ENCODE data around the gene STAMBPL1.

STAMBPL1 gene

DNA sequence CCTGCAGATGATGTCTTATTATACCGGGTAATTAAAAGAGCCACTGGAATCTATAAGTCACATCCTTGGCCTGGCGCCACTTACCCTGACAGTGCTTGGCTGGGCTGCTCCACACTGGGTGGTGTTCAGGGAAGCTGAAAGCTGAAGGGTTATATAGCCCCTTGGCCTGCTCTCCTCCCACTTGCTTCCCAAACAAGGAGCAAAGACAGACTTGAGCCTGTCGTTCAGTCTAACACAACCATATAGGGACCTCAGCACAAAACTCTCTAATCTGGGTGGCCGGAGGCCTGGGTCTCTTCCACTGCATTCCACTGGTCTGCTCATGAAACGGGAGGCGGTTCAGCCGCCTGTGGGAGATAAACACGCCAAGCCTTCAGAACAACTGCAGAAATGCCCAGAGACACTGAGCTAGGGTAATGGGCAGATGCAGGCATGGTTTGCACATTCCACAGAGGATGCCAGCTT lies 72.6 kb downstream of the STAMBPL1 start, which contains the start of gene ACTA2:
TSS of gene ACTA2 (minus strand) at position 127 of the 465 bp plus-strand sequence. CDS start 3,843 bp downstream, outside the sequence.
- DNase-seq (ENCODE audit: low spot score) = peak; percentile 65

DNA sequence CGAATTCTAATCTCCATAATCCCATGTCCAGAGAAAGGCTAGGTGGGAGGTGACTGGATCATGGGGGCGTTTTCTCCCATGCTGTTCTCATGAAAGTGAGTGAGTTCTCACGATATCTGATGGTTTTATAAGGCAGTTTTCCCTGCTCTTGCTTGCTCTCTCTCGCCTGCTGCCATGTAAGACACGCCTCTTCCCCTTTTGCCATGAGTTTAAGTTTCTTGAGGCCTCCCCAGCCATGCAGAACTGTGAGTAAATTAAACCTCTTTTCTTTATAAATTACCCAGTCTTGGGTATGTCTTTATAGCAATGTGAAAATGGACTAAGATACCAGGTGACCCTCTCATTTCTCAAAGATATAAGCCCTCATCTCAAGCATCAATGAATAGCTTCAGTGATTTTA lies 73.6 kb downstream of the STAMBPL1 start:
- DNase-seq (ENCODE audit: low spot score) = no peak

DNA sequence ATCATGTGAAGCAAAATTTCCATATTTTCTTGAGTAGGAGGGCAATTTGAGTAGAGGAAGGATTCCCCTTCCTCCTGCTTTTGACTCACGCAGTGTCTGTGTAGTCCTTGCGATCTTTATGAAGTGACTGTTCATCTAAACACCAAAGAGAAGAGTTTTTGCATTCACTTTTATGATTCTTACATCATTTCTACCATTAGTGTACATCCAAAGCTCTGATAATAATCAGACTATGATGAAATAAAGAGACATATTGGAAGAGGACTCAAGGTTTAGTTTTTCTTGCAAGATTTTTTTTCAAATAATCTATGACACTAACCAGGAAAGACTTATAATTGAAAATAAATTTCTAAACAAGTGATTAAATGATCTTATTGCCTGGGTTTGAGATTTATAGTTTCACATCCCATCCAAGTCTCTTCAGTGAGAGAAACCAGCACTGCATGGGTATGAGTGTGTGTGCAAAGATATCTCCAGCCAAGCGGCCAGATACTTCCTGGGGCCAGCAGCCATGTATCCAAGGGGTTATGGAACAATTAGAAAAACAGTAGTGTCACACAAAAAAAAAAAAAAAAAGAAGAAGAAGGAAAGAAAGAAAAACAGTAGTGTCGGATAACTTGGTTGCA lies 74.5 kb downstream of the STAMBPL1 start:
- DNase-seq (ENCODE audit: low spot score) = no peak

DNA sequence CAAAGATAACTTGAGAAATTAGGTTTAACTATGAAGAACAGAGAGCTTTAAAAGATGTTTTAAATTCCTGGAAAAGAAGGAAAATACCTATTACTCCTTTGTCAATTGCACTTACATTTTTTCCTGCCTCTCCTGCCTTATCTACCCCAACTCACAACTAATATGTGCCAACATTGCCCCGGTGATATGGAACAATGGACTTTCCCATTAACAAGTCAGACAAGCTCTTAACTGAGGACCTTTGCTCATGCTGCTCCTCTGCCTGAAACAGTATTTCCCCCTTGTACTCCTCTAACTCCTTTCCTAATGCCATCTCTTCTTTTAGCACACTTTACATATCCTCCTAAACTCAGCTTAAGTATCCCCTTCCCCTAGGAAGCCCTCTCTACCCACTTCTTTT lies 77.3 kb downstream of the STAMBPL1 start:
- DNase-seq (ENCODE audit: low spot score) = no peak

DNA sequence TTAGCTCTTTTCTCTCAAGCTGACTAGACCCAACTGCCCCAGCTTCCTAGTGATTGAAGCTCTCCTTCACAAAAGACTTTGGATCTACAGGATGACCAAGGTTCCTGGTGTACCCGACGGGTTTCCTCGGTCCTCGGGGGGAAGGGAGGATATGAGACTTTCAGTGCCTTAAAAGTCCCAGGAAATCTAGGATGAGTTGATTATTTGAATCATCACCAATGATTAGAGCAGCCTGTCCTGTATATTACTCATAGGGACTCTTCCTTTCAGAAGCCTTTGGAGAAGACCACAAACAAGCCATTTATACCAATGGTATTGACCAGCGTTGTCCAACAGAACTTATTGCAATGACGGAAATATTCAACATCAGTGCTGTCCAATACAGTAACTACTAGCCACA lies 78.7 kb downstream of the STAMBPL1 start:
- peak; percentile 21 for DNase-seq (ENCODE audit: low spot score)

DNA sequence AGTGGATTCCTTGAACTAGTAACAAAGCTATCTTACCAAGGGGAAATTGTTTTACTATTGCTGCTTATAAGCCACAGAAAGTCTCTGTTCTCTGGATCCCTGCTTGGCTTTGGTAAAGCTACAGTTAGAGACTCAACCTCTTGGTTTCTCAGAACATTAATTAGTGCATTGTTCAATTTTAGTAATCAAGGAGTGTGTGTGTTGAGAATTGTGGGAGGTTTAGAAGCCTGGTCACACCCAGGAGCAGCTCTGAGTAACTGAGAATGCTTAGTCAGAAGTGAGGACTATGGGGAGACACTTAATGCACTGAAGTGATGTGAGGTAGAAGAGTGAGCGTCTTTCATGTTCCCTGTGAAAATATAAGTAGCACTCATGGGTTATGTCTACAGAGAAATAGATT lies 80.8 kb downstream of the STAMBPL1 start:
- no peak for DNase-seq (ENCODE audit: low spot score)

DNA sequence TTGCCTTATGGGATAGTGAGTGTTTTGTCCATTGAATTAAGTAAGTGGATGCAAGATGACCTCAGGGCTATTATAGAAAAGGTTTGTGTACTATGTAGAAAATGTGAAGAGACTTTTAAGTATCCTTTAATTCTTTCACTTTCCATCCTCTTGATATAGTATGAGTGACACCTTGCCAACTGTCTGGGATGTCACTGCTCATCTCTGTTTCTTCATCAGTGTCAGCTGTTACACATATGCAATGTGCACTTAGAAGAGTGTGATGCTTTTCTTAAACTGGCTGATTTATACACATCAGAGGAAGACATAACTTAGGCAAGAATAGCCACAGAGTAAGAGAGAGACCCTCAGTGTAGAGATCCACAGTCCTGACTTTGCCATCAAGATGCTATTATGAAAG lies 81.2 kb downstream of the STAMBPL1 start:
- no peak for DNase-seq (ENCODE audit: low spot score)

DNA sequence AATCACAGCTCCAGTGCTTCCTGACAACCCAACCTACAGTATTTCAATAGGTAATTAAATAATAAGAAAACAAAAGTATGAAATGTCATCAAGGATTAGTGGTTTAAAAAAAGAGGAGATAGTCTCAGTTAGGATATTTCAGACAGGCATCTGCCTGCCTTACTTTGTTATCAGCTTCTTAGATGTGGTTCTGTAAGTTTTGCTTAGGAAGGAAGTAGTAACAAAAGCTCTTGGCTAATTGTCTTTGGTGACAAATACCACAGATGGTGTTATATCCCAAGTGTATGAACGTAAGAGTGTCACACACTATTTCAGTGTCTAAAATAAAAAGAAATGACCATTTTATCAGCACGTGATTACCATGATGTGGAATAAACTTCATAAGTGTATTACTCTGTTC lies 82.3 kb downstream of the STAMBPL1 start:
- no peak for DNase-seq (ENCODE audit: low spot score)

DNA sequence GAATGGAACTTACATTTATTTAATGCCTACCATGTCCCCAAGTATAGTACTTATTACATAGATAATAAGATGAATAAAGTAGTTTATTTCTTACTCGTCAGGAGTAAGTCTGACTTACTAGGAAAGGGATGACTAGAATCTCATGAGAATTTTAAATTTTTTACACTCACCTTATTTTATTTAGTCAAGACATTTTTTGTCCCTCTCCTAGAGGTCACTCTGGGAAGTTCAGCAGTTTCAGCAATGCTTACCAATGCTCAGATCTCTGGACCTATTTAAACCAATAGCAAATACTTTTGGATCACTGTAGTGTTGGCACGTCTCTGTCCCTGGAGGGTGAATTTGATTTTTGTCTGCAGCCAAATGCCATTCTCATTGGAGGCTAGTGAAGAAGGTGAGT lies 83.3 kb downstream of the STAMBPL1 start:
- DNase-seq (ENCODE audit: low spot score) = no peak

DNA sequence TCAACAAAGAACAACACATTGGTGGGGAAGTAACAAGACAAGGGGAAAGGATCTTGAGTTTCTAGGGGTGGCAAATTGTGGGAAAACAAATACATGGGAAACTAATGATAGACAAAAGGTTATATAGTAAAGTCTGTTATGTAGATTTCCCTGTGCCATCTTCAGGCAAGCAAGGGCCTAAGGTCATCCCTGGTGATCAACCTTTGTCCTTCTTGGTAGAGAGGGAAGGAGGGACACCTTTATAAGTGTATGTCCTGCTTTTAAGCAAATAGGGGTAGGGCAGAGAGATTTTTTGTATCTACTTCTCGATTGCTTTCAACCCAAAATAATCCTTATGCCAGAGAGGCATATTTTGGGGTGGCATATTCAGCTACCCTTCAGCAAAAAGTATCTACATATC lies 84.3 kb downstream of the STAMBPL1 start:
- DNase-seq (ENCODE audit: low spot score) = no peak

DNA sequence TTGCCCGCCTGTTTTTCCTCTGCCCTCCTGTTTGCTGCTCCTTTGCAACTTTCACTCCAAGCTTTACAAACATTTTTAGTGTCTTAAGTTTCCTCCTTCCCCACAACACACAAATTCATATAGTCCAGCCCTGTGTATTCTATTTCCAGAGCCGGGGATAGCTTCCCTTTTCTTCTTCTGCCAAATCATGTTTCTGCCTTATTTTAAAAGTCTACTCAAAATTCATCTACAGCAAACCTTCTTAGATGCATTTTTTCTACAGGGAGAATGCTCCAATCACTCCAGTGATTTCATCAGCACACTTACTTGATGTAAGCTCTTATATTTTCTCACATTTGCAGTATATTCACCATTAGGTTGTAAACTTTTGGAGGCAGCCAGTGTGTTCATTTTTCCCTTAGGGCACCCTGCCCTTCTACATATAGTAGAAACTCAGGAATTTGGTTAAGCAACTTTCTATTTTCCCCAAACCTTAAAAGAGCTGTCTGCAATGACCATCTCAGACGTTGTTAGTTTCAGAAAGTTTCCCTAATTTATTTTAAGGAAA lies 84.9 kb downstream of the STAMBPL1 start:
- no peak for DNase-seq (ENCODE audit: low spot score)

DNA sequence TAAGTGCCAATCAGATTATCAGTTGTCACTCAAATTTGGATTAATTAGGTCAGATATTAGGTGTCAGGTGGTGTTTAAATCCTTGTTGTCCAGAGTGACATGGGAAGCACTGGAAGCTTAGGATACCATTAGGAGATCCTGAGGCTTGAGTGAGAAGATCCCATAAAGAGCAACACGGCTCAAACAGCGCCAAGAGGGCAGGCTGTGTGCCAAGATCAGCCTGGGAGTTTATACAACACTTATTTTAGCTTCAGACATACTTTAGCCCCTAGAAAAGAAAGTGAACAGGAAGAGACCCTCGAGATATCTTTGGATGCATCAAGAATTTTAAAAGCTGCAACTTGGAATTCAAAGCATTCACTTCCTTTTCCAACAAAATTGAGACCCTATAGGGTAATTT lies 86.8 kb downstream of the STAMBPL1 start:
- DNase-seq (ENCODE audit: low spot score) = no peak

DNA sequence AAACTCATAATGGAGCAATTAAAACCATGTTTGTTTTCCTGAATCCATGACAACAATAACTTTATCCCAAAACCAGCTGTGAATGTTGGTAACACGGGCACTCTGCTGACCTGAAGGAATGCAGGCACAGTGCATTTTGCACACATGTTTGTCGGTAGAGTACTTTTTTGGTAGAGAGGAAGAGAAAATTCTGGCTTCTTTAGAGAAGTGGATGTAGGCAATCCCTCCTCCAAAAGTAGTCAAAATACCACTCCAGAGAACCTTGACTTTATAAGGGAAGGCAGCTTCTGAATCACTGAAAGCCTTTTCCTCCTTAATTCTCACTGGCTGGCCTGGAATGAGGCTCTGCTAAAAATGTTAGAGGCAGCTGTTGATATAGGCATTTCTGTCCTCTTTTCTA lies 88.3 kb downstream of the STAMBPL1 start:
- peak; percentile 22 for DNase-seq (ENCODE audit: low spot score)

DNA sequence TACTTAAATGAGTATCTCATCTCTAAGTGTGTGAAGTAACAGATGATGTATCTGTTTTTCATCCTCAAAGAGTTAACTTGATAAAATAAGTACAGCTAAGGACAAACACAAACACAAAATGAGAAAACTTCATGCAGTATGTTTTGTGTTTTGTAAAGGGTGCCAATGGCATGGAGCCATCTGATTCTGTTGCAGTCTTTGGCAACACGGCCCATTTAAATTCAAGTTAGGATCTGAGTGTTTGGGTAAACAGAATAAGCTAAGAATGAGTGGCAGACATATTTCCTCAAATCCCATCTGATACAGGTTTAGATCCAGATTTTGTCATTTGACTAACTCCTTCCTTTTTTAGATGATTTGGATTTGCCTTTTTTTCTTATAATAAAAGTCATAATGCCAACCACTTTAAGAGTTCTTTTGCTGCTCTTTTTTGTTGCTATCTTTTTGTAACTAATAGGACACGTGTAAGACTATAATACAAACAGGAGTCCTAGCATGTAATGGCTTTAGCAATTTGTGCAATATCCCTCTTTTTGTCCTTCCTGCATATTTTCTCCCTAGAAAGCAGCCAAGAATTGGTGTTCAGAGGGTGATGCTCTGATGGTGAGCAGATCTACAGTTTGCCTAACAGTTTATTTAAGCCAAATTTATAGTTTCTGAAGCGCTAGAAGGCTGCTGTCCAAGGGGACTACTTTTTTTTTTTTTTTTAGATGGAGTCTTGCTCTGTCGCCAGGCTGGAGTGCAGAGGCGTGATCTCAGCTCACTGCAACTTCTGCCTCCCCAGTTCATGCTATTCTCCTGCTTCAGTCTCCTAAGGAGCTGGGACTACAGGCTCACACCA lies 91.4 kb downstream of the STAMBPL1 start:
- DNase-seq (ENCODE audit: low spot score) = peak; percentile 42
